ENCODE results near the gene MAGI2. TPM values are rescaled to one million over a fixed set of nuclear protein-coding genes. Genes with fewer than 3 reads are reported as not detected.
A peak's percentile ranks its signal among the peaks of the same experiment; 100 is the strongest.

MAGI2 gene
- total RNA-seq, 1 donor: 18.8 TPM

DNA sequence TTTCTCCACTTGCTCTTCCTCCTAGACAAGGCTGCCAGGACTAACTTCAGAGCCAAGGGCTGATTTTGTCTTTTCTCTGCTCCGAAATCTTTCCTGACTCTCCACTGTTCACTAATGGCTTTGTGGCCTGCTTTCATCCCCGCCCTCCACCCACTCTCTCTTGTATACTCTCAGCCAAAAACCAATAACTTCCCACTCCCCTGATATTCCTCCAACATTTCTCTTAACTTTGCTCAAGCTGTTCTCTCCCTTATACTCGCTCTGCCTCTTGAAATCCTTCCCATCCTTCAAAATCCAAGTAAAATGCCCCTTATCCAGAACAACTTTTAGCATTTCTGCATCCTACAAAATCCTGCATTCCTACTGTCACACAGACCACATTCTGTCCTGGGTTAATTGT lies 1440.1 kb downstream of the MAGI2 start:
- no peak for DNase-seq (ENCODE audit: insufficient read length, low spot score, missing footprints)
- H2AFZ ChIP-seq (ENCODE audit: low read length): no peak overlapping the region
- TF ChIP-seq, protein P1, sequence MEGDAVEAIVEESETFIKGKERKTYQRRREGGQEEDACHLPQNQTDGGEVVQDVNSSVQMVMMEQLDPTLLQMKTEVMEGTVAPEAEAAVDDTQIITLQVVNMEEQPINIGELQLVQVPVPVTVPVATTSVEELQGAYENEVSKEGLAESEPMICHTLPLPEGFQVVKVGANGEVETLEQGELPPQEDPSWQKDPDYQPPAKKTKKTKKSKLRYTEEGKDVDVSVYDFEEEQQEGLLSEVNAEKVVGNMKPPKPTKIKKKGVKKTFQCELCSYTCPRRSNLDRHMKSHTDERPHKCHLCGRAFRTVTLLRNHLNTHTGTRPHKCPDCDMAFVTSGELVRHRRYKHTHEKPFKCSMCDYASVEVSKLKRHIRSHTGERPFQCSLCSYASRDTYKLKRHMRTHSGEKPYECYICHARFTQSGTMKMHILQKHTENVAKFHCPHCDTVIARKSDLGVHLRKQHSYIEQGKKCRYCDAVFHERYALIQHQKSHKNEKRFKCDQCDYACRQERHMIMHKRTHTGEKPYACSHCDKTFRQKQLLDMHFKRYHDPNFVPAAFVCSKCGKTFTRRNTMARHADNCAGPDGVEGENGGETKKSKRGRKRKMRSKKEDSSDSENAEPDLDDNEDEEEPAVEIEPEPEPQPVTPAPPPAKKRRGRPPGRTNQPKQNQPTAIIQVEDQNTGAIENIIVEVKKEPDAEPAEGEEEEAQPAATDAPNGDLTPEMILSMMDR (IDR thresholded peaks at IDR 0.05; ENCODE audit: extremely low read depth, low read depth, low read length): no peak

DNA sequence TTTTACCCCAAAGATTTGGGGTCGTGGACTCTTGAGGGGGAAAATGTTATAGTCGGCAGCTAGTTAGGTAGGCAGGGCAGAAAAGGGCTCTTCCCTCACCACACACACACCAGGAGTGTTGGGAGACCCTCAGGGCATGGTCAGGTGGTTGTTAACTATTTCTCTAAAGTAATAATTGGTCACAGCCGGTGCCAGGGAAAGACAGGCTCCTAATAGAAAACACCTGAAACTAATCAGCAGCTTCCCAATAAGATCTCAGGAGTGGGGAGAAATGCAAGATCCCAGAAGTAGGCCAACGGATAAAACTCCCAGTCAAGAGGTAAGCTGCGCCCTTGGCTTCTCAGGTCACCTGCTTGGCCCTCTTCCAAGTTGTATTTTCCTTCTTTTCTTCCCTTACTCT lies 1441.8 kb downstream of the MAGI2 start:
- no peak overlapping the region for H2AFZ ChIP-seq (ENCODE audit: low read length)
- no peak overlapping the region for H3K27ac ChIP-seq (ENCODE audit: low read depth, low read length)
- H4K20me1 ChIP-seq (ENCODE audit: insufficient read depth, low read length): no peaks in the 10 kb centered on the region
- no peak overlapping the region for H3K4me2 ChIP-seq (ENCODE audit: insufficient read depth, low read length)
- no peaks in the 10 kb centered on the region for H3K27me3 ChIP-seq (ENCODE audit: insufficient read depth, low read length)
- H3K79me2 ChIP-seq (ENCODE audit: insufficient read depth, low read length): no peaks in the 10 kb centered on the region
- H3K9me3 ChIP-seq (ENCODE audit: low read depth, low read length): no peaks in the 10 kb centered on the region
- H3K4me3 ChIP-seq (ENCODE audit: insufficient read depth, low read length): no peak overlapping the region
- TF ChIP-seq, protein P1 (IDR thresholded peaks at IDR 0.05; ENCODE audit: extremely low read depth, low read depth, low read length): no peak
- no peaks in the 10 kb centered on the region for H3K36me3 ChIP-seq (ENCODE audit: insufficient read depth, low read length)
- no peaks in the 10 kb centered on the region for H3K4me1 ChIP-seq (ENCODE audit: insufficient read depth, low read length)
- DNase-seq (ENCODE audit: insufficient read length, low spot score, missing footprints): no peak

More for the DNA sequence above, 1440.1 kb downstream of the MAGI2 start:
- Histone ChIP-seq H3K4me3 (ENCODE audit: insufficient read depth, low read length) (no peak overlapping the region), H3K27me3 (ENCODE audit: insufficient read depth, low read length) (no peaks in the 10 kb centered on the region), H3K79me2 (ENCODE audit: insufficient read depth, low read length) (no peaks in the 10 kb centered on the region), H3K4me2 (ENCODE audit: insufficient read depth, low read length) (no peak overlapping the region), H3K36me3 (ENCODE audit: insufficient read depth, low read length) (no peaks in the 10 kb centered on the region), H3K4me1 (ENCODE audit: insufficient read depth, low read length) (peaks cover under 1% of the 10 kb centered on the region), H3K9me3 (ENCODE audit: low read depth, low read length) (no peaks in the 10 kb centered on the region), H4K20me1 (ENCODE audit: insufficient read depth, low read length) (no peaks in the 10 kb centered on the region), H3K27ac (ENCODE audit: low read depth, low read length) (no peak overlapping the region)

DNA sequence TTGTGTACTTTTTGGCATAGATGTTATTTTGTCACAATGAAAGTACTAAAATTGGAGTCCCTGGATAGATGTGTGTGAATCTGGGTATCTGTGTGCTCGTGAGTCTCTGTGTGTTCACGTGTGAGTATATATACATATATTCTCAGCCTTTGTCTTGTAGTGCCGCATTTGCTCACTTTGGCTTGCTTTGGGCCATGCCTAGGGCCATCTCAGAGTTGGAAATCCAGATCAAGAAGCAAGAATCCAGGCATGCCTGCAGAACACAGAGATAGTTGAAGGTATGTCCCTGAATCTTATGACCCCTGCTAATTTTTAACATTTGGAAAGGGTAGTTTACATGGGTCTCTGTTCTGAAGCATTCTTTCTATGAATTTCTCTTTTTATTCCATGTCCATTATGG lies 1446.2 kb downstream of the MAGI2 start:
- Histone ChIP-seq H3K27me3 (ENCODE audit: insufficient read depth, low read length) (no peaks in the 10 kb centered on the region), H3K79me2 (ENCODE audit: insufficient read depth, low read length) (no peaks in the 10 kb centered on the region), H3K27ac (ENCODE audit: low read depth, low read length) (no peak overlapping the region), H3K9me3 (ENCODE audit: low read depth, low read length) (no peaks in the 10 kb centered on the region), H4K20me1 (ENCODE audit: insufficient read depth, low read length) (no peaks in the 10 kb centered on the region), H3K36me3 (ENCODE audit: insufficient read depth, low read length) (no peaks in the 10 kb centered on the region), H3K4me3 (ENCODE audit: insufficient read depth, low read length) (no peak overlapping the region), H2AFZ (ENCODE audit: low read length) (no peak overlapping the region), H3K4me1 (ENCODE audit: insufficient read depth, low read length) (no peaks in the 10 kb centered on the region), H3K4me2 (ENCODE audit: insufficient read depth, low read length) (no peak overlapping the region)
- TF ChIP-seq, protein P1 (IDR thresholded peaks at IDR 0.05; ENCODE audit: extremely low read depth, low read depth, low read length): no peak
- DNase-seq (ENCODE audit: insufficient read length, low spot score, missing footprints): no peak

DNA sequence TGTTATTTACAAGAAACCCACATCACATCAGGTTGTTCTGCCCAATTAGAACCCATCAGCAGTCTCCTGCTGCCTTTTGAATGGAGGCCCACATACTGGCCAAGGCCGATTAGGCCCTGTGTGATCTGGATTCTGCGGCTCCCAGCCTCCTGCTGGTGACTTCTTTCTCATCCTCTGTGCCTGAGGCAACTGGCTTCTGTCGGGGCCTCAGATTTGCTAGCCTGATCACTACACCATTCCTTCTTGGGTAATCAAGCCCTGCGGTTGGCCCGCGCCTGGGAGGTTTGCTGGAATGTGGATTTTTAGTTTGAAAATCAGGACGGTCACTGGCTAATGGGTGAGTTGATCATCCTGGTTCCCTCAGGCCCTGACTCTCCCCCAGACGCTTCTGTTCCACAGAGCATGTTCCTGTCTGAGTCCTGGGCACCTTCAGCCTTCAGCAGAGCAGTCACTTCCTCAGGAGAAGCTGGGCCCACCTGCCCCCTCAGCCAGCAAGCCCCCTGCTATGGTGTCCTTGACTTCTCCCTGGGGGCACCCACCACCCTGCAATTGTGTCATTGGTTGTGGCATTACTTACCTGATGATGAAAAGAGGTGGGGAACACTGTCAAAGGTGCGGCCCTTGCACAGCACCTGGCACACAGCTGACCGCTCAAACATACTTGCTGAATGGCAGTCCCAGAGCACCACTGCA lies 1447.3 kb downstream of the MAGI2 start:
- H3K9me3 ChIP-seq (ENCODE audit: low read depth, low read length): no peaks in the 10 kb centered on the region
- no peak overlapping the region for H3K27ac ChIP-seq (ENCODE audit: low read depth, low read length)
- H3K36me3 ChIP-seq (ENCODE audit: insufficient read depth, low read length): no peaks in the 10 kb centered on the region
- no peak overlapping the region for H3K4me2 ChIP-seq (ENCODE audit: insufficient read depth, low read length)
- TF ChIP-seq, protein P1 (IDR thresholded peaks at IDR 0.05; ENCODE audit: extremely low read depth, low read depth, low read length): no peak
- DNase-seq (ENCODE audit: insufficient read length, low spot score, missing footprints): peak; percentile 57
- H3K27me3 ChIP-seq (ENCODE audit: insufficient read depth, low read length): no peaks in the 10 kb centered on the region
- H3K4me3 ChIP-seq (ENCODE audit: insufficient read depth, low read length): no peak overlapping the region
- H3K79me2 ChIP-seq (ENCODE audit: insufficient read depth, low read length): no peaks in the 10 kb centered on the region
- no peak overlapping the region for H2AFZ ChIP-seq (ENCODE audit: low read length)
- H3K4me1 ChIP-seq (ENCODE audit: insufficient read depth, low read length): no peaks in the 10 kb centered on the region
- no peaks in the 10 kb centered on the region for H4K20me1 ChIP-seq (ENCODE audit: insufficient read depth, low read length)

All from osteoblast (primary cell).